Kidney (tissue), 19 donors: ENCODE data around the gene ARHGAP11A. TPM values are rescaled to one million over a fixed set of nuclear protein-coding genes. Genes with fewer than 3 reads are reported as not detected.
"Not testable (repeated sequence)": the region's sequence is repeated elsewhere in the genome, so short reads cannot be mapped to it uniquely, and the experiment has no call there.

Experiments
- DNase-seq, 5 donors: peaks; one replicate each; pipeline ENCODE4 v3.0.0-alpha.2; 2013 to 2020
- FAIRE-seq: peaks from 2 replicates; lab custom pipeline; 2012; peaks lifted over from hg19 to GRCh38; lab: Jason Lieb, UNC
- H3K27ac ChIP-seq, 2 donors: one replicate each; pipeline ENCODE4 v1.7.0; 2013; ENCODE audit warnings: low read depth in 2 of 2, low read length in 2 of 2, inconsistent platforms in 1 of 2
- H3K27me3 ChIP-seq: one replicate; pipeline ENCODE4 v1.7.1; 2013; ENCODE audit warnings: low read length, inconsistent platforms; ENCODE audit not compliant: control insufficient read depth, insufficient read depth
- H3K36me3 ChIP-seq, 3 donors: one replicate each; pipeline versions ENCODE4 v1.7.0 to v1.7.1; 2013; ENCODE audit warnings: low read length in 3 of 3, control low read depth in 1 of 3, inconsistent platforms in 1 of 3; ENCODE audit not compliant: insufficient read depth in 3 of 3, control insufficient read depth in 2 of 3
- H3K4me1 ChIP-seq, 3 donors: one replicate each; pipeline versions ENCODE4 v1.7.0 to v1.7.1; 2013; ENCODE audit warnings: low read length in 3 of 3, inconsistent platforms in 1 of 3, low read depth in 1 of 3; ENCODE audit not compliant: control insufficient read depth in 2 of 3, insufficient read depth in 2 of 3
- H3K4me3 ChIP-seq, 3 donors: one replicate each; pipeline versions ENCODE4 v1.7.0 to v1.8.1; 2013; ENCODE audit warnings: low read length in 3 of 3, control low read depth in 1 of 3, inconsistent platforms in 1 of 3
- H3K9ac ChIP-seq, 3 donors: one replicate each; pipeline versions ENCODE4 v1.7.0 to v1.7.1; 2013; ENCODE audit warnings: low read length in 3 of 3, control low read depth in 1 of 3, inconsistent platforms in 1 of 3
- H3K9me3 ChIP-seq, 3 donors: one replicate each; pipeline versions ENCODE4 v1.7.0 to v1.7.1; 2013; ENCODE audit warnings: low read length in 3 of 3, control low read depth in 1 of 3, inconsistent platforms in 1 of 3; ENCODE audit not compliant: control insufficient read depth in 2 of 3, insufficient read depth in 1 of 3
- intact Hi-C: fragments of 100-400 bp; cut with DNase I; formaldehyde crosslinking; loops from one replicate; pipeline ENCODE4 v1.11.1; 2022
- long read RNA-seq, 10 donors: library from polyadenylated mRNA in 1 of 10; unstranded in 1 of 10; transcript quantifications; one replicate each; pipeline ENCODE4 v2.0.0 and lab custom pipeline, GENCODE V29; 2021 to 2026
- polyA plus RNA-seq: library from polyadenylated mRNA; stranded (reverse); fragments of 350-450 nt; fragmentation: Illumina TruSeq; extraction: RNeasy Lipid Tissue Mini Kit (QIAGEN cat#74804); gene quantifications from one replicate; pipeline ENCODE4 v1.2.3, GENCODE V29; 2014; ENCODE audit warnings: low read depth, low replicate concordance; ENCODE audit not compliant: insufficient read depth
- total RNA-seq: library from RNA; stranded (reverse); fragmentation: NEBNext Ultra II Directional; extraction: Animal tissue kit (Norgen Biotek cat#: 25700); gene quantifications from one replicate; pipeline ENCODE4 v1.2.1, GENCODE V29; 2021
- donor health status: control.
- donor health status: control.
- donor health status: DM: yes; HTN: yes; CAD: no.
- donor health status: Normal renal cell carcinoma (clear cell type).

Gene ARHGAP11A, protein sequence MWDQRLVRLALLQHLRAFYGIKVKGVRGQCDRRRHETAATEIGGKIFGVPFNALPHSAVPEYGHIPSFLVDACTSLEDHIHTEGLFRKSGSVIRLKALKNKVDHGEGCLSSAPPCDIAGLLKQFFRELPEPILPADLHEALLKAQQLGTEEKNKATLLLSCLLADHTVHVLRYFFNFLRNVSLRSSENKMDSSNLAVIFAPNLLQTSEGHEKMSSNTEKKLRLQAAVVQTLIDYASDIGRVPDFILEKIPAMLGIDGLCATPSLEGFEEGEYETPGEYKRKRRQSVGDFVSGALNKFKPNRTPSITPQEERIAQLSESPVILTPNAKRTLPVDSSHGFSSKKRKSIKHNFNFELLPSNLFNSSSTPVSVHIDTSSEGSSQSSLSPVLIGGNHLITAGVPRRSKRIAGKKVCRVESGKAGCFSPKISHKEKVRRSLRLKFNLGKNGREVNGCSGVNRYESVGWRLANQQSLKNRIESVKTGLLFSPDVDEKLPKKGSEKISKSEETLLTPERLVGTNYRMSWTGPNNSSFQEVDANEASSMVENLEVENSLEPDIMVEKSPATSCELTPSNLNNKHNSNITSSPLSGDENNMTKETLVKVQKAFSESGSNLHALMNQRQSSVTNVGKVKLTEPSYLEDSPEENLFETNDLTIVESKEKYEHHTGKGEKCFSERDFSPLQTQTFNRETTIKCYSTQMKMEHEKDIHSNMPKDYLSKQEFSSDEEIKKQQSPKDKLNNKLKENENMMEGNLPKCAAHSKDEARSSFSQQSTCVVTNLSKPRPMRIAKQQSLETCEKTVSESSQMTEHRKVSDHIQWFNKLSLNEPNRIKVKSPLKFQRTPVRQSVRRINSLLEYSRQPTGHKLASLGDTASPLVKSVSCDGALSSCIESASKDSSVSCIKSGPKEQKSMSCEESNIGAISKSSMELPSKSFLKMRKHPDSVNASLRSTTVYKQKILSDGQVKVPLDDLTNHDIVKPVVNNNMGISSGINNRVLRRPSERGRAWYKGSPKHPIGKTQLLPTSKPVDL
- total RNA-seq: 4.6 TPM
- polyA plus RNA-seq: 0.73 TPM
- long read RNA-seq, donor 1, full-length matches to known transcripts: 2 of 2 reads
- long read RNA-seq, donor 1, partial matches to known transcripts: 0 of 2 reads
- long read RNA-seq, donor 1, other reads (novel, unspliced or antisense): 0 of 2 reads
- long read RNA-seq, donor 2, full-length matches to known transcripts: 2 of 7 reads
- long read RNA-seq, donor 2, partial matches to known transcripts: 5 of 7 reads
- long read RNA-seq, donor 2, other reads (novel, unspliced or antisense): 0 of 7 reads
- long read RNA-seq, donor 3, full-length matches to known transcripts: 1 of 1 reads
- long read RNA-seq, donor 3, partial matches to known transcripts: 0 of 1 reads
- long read RNA-seq, donor 3, other reads (novel, unspliced or antisense): 0 of 1 reads
- long read RNA-seq, donor 4, full-length matches to known transcripts: 1 of 1 reads
- long read RNA-seq, donor 4, partial matches to known transcripts: 0 of 1 reads
- long read RNA-seq, donor 4, other reads (novel, unspliced or antisense): 0 of 1 reads
- long read RNA-seq, donor 5: 0 reads
- long read RNA-seq, donor 6, partial matches to known transcripts: 0 of 1 reads
- long read RNA-seq, donor 6, other reads (novel, unspliced or antisense): 0 of 1 reads
- long read RNA-seq, donor 7: 0 reads
- long read RNA-seq, donor 8, full-length matches to known transcripts: 1 of 1 reads
- long read RNA-seq, donor 8, partial matches to known transcripts: 0 of 1 reads
- long read RNA-seq, donor 8, other reads (novel, unspliced or antisense): 0 of 1 reads
- long read RNA-seq, donor 9: 0 reads
- long read RNA-seq, donor 10, full-length matches to known transcripts: 2 of 2 reads
- long read RNA-seq, donor 10, partial matches to known transcripts: 0 of 2 reads
- long read RNA-seq, donor 10, other reads (novel, unspliced or antisense): 0 of 2 reads

DNA sequence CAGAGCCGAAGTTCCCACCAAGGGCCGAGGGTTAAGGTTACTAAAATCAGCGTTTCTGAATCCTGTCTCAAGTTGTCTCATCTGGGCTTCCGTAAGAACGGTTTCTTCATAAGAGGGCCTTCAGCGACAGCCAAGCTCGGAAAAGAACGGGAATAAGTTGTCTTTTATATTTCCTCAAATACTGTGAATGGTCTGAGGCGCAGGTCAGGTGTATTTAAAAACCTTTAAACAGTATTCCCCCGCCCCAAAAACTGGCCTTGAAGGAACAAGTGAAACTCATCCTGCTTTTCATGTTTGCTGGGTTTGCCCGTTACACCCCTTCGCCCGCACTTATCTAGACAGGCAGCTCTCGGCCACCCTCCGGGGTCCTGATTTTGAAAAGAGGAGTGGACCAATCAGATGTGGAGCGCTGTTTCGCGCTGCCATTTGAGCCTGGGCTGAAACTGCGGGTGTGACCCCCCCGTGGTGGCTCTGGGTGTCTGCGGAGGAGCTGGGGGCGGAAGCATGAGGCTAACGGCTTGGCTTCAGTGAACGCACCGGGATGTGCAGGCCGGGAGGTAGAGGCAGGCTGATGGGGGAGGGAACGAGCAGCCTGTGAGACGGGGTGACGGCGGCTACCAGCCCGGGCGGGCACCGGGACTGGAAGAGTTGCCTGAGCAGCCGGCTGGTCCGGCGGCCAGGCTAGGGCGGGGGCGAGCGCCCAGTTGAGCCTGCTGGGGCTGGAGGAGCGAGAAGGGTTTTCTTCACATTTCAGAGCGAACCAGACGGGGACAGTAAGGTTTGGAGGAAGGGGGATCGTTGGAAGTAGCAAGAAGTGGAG lies at the start of gene ARHGAP11A:
TSS of gene ARHGAP11A (plus strand) at position 454 of the 820 bp plus-strand sequence. CDS start 708 bp downstream, outside the sequence.
- H3K4me1 ChIP-seq, H3K27me3 ChIP-seq, FAIRE-seq, H3K36me3 ChIP-seq, H3K9me3 ChIP-seq, intact Hi-C loops: not testable (repeated sequence)
- H3K27ac ChIP-seq: peak within 1 kb of the TSS; percentile 56 to 71
- H3K4me3 ChIP-seq: peak within 1 kb of the TSS; percentile 75 to 85 (median 84)
- peak within 1 kb of the TSS in 2 of 3 donors; percentile 40 to 74 for H3K9ac ChIP-seq
- peak; percentile 86 to 97 (median 89) for DNase-seq

DNA sequence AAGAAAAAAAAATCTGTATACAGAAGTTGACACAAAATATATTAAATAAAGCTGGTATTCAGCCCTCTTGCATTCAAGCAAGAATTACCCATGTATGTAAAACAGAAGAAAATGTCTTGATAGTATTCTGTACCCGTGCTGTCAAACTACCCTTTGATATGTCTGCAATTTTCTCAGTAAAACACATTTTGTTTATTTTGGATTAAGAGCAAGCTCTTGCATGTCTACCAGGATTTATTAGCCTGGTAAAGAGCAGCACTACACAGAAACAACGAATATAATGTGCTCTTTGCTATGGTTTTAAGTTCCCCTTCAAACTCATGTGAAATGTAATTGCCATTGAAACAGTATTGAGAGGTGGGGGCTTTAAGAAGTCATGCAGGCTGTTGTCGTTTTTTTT lies 46.3 kb upstream of the ARHGAP11A start:
- H3K4me3 ChIP-seq, intact Hi-C loops, H3K27me3 ChIP-seq: not testable (repeated sequence)

DNA sequence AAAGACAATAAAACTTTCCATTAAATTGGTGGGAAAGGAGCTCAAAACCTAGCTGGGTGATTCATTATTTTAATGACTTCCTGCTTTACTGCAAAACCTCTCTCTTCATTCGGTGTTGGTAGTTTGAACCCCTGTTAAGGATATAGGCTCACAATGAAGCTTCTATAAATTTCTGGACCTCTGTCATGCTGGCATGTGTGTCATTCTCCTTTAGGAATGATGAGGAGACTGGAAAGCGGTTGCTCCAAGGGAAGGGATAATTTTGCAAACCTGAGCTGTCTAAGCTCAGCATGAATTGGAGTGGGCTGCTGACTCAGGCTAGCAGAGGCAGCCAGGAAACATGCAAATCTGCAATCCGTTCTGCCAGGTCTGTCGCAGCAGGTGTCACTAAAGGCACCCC lies 36.8 kb upstream of the ARHGAP11A start:
- DNase-seq, intact Hi-C loops, H3K4me3 ChIP-seq, H3K9me3 ChIP-seq, H3K9ac ChIP-seq, H3K36me3 ChIP-seq, H3K27me3 ChIP-seq, H3K27ac ChIP-seq, H3K4me1 ChIP-seq, FAIRE-seq: not testable (repeated sequence)

More for the DNA sequence above, 46.3 kb upstream of the ARHGAP11A start:
- not testable (repeated sequence) for H3K36me3 ChIP-seq, H3K9ac ChIP-seq, H3K9me3 ChIP-seq, H3K4me1 ChIP-seq, FAIRE-seq, H3K27ac ChIP-seq, DNase-seq

DNA sequence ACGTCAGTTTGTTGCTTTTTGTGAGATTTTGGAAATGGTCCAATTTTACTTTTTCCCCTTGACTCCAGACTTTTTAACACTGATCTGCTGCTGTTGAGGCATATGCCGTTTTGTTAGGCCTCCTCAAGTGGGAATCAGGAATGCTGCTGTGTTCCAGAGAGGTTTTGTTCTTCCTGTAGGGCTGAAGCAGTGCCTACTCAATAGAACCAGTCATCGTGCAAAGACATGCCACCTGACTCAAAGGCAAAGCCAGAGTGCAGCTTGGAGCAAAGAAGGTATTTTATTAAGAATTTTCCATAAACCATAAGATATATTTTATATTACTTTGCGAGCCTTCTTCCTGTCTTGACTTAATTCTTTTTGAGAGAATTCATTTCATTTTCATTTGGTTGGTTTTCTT lies 29.5 kb upstream of the ARHGAP11A start:
- intact Hi-C loops, H3K9ac ChIP-seq: not testable (repeated sequence)

DNA sequence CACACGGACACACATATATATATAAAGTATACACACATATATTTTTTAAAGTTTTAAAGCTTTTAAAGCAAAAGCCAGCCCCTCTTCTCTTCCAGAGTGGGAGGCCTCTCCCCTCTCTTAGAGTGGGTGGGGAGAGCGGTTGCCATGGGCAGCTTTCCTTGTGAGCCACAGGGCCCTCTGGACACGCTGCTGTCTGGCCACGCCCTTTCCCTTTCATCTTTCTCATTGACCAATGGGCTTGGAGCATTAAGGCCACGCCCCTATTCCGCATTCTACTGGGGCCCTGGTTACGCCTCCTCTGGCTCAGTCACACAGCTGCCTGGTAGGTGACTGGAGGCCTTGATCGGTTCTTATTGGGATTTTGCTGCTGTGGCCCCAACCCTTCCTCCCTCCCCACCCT lies 22.2 kb upstream of the ARHGAP11A start, which contains the start of gene GOLGA8N:
TSS of gene GOLGA8N (plus strand) at position 306 of the 400 bp plus-strand sequence.
- intact Hi-C loops, FAIRE-seq, H3K27ac ChIP-seq: not testable (repeated sequence)

More for the DNA sequence above, 29.5 kb upstream of the ARHGAP11A start:
- not testable (repeated sequence) for H3K36me3 ChIP-seq, DNase-seq, H3K4me3 ChIP-seq, H3K9me3 ChIP-seq, H3K4me1 ChIP-seq, H3K27me3 ChIP-seq, FAIRE-seq, H3K27ac ChIP-seq

DNA sequence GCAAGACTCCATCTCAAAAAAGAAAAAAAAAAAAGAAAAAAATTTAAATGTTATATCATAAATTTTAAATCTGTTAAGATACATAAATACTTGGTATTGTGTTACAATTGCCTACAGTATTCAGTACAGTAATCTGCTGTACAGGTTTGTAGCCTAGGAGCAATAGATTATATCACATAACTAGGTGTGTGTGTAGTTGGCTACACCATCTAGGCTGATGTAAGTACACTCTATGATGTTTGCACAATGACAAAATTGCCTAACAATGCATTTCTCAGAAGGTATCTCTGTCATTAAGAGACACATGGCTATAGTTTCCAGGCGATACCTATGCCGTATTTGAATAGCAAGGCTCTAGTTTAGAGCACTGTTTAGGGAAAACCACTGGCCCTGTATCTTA lies 5.8 kb upstream of the ARHGAP11A start:
- H3K36me3 ChIP-seq, H3K9ac ChIP-seq, FAIRE-seq, H3K4me3 ChIP-seq, H3K9me3 ChIP-seq, DNase-seq, H3K27ac ChIP-seq, H3K4me1 ChIP-seq, H3K27me3 ChIP-seq, intact Hi-C loops: not testable (repeated sequence)

More for the DNA sequence above, 22.2 kb upstream of the ARHGAP11A start, which contains the start of gene GOLGA8N:
- H3K36me3 ChIP-seq, H3K4me3 ChIP-seq, H3K27me3 ChIP-seq, H3K4me1 ChIP-seq, H3K9me3 ChIP-seq, DNase-seq, H3K9ac ChIP-seq: not testable (repeated sequence)
